NCI-H1417 treated with DMSO at 0.1 percent for 48 hours (cell line): ENCODE measurements around the gene MUCL1.
"Not testable (repeated sequence)": the region's sequence is repeated elsewhere in the genome, so short reads cannot be mapped to it uniquely, and the experiment has no call there.

ENCODE experiments used
- DNase-seq: peaks from one replicate; lab custom pipeline; 2025; lab: John Stamatoyannopoulos, UW

MUCL1 gene, protein sequence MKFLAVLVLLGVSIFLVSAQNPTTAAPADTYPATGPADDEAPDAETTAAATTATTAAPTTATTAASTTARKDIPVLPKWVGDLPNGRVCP

DNA sequence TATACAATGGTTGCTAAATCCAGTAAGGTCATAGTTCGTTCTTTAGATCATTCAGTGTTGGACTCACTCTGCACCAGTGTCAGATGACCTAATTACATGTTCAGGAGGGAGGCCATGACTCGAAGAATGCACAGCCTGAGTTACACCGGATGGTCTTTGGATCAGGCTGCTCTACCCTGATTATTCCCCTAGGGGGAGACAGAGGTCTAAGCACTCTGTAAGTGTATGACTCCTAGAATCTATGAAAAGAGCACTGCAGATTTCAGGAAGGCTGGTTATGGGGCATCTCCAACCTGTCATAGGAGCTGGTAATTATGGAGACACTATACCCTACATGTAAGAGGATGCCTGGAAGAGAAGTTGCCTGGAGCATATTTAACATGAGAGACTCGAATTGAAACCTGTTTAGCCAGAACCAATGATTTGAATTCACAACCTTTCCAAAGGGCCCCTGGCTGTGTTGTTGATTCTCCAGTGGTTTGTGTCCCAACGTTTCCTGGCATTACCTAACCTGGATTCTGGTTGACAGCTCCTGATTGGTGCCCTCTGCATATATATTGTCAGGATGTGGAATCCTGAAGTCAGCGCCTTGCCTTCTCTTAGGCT is at the start of gene MUCL1:
Gene MUCL1 (plus strand): TSS at position 584 of the 606 bp plus-strand sequence. CDS start 67 bp downstream, outside the sequence.
- peak; percentile 47 for DNase-seq

GRCh38 chr12:54821676-54822075 is 32.6 kb upstream of the MUCL1 start:
- no peak for DNase-seq

- DNase-seq = no peak
Observed at GRCh38 chr12:54824402-54824801, 29.9 kb upstream of the MUCL1 start.

- DNase-seq = no peak
Observed at GRCh38 chr12:54829511-54829910, 24.8 kb upstream of the MUCL1 start.

- DNase-seq = no peak
Observed at GRCh38 chr12:54830199-54830598, 24.1 kb upstream of the MUCL1 start.

GRCh38 chr12:54831631-54832030 is 22.7 kb upstream of the MUCL1 start:
- no peak for DNase-seq

DNA sequence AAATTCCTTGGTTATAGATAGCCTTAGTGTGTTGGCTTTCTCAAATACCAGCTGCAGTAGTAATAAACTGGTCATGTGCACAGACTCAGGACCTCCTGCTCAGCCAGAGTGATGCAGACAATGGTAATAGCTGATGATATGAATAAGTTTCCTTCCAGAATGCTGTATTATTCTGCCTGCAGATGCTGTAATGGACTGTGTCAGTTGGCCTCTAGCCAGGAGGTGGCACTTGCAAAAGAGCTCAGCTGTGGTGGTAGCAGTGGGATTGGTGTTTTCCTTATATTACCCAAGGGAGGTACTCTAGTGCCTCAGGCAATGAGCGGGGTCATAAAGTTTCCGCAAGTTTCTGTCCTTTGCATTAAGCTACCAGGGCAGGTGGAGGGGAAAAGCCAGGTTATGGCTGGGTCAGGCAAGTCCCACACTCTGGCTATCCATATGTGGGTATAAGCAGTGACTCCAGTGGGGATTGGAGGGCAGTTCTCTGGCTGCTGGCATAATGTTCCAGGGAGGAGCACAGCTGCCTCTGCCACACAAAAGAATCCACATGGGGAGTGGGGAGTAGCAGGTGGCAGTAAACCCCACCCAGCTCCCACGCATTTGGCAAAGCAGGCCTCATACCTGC is 14.0 kb upstream of the MUCL1 start:
- no peak for DNase-seq

GRCh38 chr12:54857406-54857805 is 3.1 kb downstream of the MUCL1 start:
- no peak for DNase-seq

DNA sequence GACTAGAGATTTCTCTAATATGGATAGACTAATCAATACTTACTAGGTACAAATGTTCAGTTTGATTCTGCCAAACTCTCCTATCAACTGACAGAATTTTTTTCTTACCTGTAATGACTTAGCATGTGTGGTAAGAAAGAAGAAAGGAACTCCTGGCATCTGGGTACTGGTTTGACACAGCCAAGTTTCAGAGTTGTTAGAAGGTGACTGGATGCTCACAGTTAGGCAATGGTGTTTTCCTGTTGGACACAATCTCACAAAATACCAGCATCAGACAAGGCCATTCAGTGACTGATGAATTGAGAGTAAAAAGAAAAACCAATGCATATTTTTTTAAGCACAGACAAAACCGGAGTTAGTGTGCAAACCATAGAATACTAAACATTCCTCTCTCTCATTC is 4.2 kb downstream of the MUCL1 start:
- DNase-seq = no peak

- no peak for DNase-seq
Observed at GRCh38 chr12:54859502-54859901, 5.2 kb downstream of the MUCL1 start.

GRCh38 chr12:54861927-54862326 is 7.6 kb downstream of the MUCL1 start:
- DNase-seq = no peak

DNA sequence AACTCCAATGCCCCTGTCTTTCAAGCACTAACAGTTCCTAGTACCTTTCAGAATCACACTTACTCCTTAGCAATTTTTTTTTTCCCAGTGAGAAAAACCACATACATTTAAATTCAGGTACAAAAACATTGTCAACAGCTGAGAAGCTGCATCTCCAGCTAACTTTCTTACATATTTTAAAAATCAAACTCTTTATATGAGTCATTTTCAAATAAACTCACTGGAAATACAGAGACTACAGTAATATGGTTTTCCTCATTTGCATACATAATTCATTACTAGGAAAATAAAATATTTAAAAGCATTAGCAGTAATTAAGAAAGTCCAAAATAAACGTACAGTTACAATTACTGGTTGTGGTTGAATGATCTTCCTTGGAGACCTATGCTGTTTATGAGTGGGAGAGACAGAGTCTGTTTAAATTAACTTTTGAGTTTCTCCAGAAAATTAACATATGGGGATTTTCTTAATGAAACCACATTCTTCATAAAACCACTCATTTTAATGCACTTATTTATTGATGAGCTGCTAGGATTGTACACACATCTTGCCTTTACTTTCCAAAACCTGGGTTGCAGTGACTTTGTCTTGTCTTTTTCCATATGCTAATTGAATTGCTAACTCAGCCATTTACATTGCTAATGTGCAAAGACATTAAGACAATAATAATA is 9.8 kb downstream of the MUCL1 start:
- DNase-seq = no peak

DNA sequence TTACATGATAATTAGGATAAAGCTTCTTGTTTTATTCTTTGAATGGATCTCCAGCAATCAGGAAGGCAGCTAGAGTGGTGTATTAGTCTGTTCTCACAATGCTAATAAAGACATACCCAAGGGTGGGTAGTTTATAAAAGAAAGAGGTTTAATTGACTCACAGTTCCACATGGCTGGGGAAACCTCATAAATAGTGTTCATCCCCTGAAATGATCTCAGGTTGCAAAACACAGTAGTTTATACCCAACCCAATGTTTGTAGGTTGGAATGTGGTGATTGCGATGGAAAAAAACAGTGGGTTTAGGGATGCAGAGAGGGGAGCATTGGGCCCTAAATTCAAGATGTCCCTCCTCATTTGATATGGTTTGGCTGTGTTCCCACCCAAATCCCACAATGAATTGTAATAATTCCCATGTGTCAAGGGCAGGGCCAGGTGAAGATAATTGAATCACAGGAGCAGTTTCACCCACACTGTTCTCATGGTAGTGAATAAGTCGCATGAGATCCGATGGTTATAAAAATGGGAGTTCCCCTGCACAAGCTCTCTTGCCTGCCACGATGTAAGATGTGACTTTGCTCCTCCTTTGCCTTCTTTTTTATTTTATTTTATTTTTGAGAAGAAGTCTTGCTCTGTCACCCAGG is 11.5 kb downstream of the MUCL1 start:
- DNase-seq = no peak

DNA sequence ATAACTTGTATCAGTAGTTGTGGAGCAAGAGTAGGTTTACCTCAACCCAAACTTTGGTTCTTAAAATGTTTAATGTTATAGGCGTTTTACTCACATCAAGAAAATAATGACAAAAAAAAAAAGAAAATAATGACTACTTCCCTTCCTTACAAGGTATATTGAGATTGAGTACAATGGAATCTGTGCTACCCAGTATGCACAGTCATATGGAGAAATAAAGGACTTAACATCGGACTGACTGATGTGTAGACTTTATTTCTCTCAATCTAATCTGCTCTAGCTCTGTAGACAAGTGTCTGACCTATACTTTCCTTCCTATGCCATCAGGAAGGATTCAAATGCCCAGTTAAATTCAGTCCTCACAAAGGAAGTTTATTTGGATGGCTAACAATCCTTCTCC is 14.4 kb downstream of the MUCL1 start:
- no peak for DNase-seq

GRCh38 chr12:54870048-54870447 is 15.7 kb downstream of the MUCL1 start:
- DNase-seq = no peak

DNA sequence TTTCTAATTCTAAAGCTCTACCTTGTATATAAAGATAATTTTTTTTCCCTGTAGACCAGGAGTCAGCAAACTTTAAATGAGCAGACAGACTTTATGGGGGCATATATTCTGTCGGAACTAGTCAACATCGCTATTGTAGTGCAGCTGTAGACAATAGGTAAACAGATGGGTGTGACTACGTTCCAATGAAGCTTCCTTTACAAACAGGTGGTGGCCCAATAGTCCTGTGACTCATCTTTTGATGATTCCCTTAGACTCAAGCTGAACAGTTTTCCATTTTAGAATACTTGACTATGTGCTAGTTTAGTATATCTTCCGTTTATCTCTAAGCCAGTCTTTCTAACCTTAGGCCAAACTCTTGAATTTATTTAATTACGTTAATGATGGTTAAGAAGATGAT is 16.3 kb downstream of the MUCL1 start:
- no peak for DNase-seq

- no peak for DNase-seq
Observed at GRCh38 chr12:54879150-54879549, 24.8 kb downstream of the MUCL1 start.

GRCh38 chr12:54879579-54879978 is 25.3 kb downstream of the MUCL1 start:
- DNase-seq = no peak

GRCh38 chr12:54882079-54882478 is 27.8 kb downstream of the MUCL1 start:
- DNase-seq = no peak

DNA sequence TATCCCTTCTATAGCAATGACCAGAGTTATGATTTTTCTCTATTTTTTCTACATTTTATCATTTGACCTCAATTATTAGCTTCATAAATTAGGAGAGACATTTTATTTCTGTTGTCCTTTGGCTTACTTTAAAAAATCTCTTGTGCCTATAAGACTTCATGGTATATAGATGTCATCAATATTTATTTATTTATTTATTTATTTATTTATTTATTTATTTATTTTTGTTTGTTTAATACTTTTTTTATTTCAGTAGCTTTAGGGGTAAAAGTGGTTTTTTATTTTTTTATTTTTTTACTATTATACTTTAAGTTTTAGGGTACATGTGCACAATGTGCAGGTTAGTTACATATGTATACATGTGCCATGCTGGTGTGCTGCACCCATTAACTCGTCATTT is 28.3 kb downstream of the MUCL1 start:
- not testable (repeated sequence) for DNase-seq

GRCh38 chr12:54888428-54888827 is 34.1 kb downstream of the MUCL1 start:
- not testable (repeated sequence) for DNase-seq

DNA sequence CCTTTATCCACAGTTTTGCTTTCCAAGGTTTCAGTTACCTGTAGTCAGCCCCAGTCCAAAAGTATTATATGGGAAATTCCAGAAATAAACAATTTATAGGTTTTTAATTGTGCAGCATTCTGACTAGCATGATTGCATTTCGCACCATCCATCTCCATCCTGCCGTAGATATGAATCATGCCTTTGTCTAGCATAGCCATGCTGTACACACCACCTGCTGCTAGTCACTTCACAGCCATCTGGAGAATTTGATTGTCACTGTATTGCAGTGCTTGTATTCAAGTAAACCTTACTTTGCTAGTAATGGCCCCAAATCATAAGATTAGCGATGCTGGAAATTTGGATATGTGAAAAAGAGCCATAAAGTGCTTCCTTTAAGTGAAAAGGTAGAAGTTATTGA is 36.0 kb downstream of the MUCL1 start:
- DNase-seq = peak; percentile 11
